ENCODE data around the gene SULF2. TPM values are rescaled to one million over a fixed set of nuclear protein-coding genes. Genes with fewer than 3 reads are reported as not detected.

SULF2 gene
- total RNA-seq, 2 experiments from 2014 or later = 0.47 to 0.50 TPM

- ChIA-PET POLR2A (no interaction called here), CTCF (interaction anchor here (1.0 to 1.3 kb wide), 2 partner anchors 11 to 932 kb away, joined by 3 to 4 read pairs; no protein-coding TSS in a partner anchor)
- intact Hi-C loops (cut with micrococcal nuclease) = loop anchor here (10.0 kb wide), 1 partner anchor 436 kb away; no protein-coding TSS in a partner anchor
- Mint-ChIP-seq H3K4me1 (ENCODE audit: low read depth) (no peaks in the 10 kb centered on the region), H3K4me3 (no peak overlapping the region), H3K27ac (no peak overlapping the region), H3K36me3 (ENCODE audit: low read depth) (no peaks in the 10 kb centered on the region), H3K27me3 (no peaks in the 10 kb centered on the region), H3K9me3 (peaks cover 12% of the 10 kb centered on the region)
- ATAC-seq (no peak), DNase-seq (no peak)
- TF ChIP-seq, protein P1, sequence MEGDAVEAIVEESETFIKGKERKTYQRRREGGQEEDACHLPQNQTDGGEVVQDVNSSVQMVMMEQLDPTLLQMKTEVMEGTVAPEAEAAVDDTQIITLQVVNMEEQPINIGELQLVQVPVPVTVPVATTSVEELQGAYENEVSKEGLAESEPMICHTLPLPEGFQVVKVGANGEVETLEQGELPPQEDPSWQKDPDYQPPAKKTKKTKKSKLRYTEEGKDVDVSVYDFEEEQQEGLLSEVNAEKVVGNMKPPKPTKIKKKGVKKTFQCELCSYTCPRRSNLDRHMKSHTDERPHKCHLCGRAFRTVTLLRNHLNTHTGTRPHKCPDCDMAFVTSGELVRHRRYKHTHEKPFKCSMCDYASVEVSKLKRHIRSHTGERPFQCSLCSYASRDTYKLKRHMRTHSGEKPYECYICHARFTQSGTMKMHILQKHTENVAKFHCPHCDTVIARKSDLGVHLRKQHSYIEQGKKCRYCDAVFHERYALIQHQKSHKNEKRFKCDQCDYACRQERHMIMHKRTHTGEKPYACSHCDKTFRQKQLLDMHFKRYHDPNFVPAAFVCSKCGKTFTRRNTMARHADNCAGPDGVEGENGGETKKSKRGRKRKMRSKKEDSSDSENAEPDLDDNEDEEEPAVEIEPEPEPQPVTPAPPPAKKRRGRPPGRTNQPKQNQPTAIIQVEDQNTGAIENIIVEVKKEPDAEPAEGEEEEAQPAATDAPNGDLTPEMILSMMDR (IDR thresholded peaks at IDR 0.05) = no peak
Measured at GRCh38 chr20:47688385-47689381, 96.6 kb downstream of the SULF2 start.

- ATAC-seq (no peak), DNase-seq (no peak)
- TF ChIP-seq, protein P1 (IDR thresholded peaks at IDR 0.05) = no peak
- Mint-ChIP-seq H3K27ac (no peak overlapping the region), H3K4me1 (ENCODE audit: low read depth) (no peaks in the 10 kb centered on the region), H3K9me3 (peaks cover 11% of the 10 kb centered on the region), H3K27me3 (no peaks in the 10 kb centered on the region), H3K4me3 (no peak overlapping the region), H3K36me3 (ENCODE audit: low read depth) (no peaks in the 10 kb centered on the region)
- intact Hi-C loops (cut with micrococcal nuclease) = loop anchor here (10.0 kb wide), 1 partner anchor 437 kb away; no protein-coding TSS in a partner anchor
- ChIA-PET POLR2A (interaction anchor here (0.6 kb wide), 1 partner anchor 68 kb away, joined by 3 read pairs; no protein-coding TSS in a partner anchor), CTCF (no interaction called here)
Measured at GRCh38 chr20:47687095-47687987, 97.9 kb downstream of the SULF2 start.

- Mint-ChIP-seq H3K27ac (no peak overlapping the region), H3K9me3 (peaks cover 9% of the 10 kb centered on the region), H3K4me3 (no peak overlapping the region), H3K27me3 (no peaks in the 10 kb centered on the region), H3K4me1 (ENCODE audit: low read depth) (no peaks in the 10 kb centered on the region), H3K36me3 (ENCODE audit: low read depth) (no peaks in the 10 kb centered on the region)
- no peak for ATAC-seq
- POLR2A ChIA-PET = interaction anchor here (0.6 kb wide), 1 partner anchor 67 kb away, joined by 3 read pairs; no protein-coding TSS in a partner anchor
- CTCF ChIA-PET = no interaction called here
- TF ChIP-seq, protein P1 (IDR thresholded peaks at IDR 0.05) = no peak
- DNase-seq = no peak
- intact Hi-C loops (cut with micrococcal nuclease) = loop anchor here (10.0 kb wide), 1 partner anchor 438 kb away; no protein-coding TSS in a partner anchor
Measured at GRCh38 chr20:47686545-47686944, 98.7 kb downstream of the SULF2 start.

DNA sequence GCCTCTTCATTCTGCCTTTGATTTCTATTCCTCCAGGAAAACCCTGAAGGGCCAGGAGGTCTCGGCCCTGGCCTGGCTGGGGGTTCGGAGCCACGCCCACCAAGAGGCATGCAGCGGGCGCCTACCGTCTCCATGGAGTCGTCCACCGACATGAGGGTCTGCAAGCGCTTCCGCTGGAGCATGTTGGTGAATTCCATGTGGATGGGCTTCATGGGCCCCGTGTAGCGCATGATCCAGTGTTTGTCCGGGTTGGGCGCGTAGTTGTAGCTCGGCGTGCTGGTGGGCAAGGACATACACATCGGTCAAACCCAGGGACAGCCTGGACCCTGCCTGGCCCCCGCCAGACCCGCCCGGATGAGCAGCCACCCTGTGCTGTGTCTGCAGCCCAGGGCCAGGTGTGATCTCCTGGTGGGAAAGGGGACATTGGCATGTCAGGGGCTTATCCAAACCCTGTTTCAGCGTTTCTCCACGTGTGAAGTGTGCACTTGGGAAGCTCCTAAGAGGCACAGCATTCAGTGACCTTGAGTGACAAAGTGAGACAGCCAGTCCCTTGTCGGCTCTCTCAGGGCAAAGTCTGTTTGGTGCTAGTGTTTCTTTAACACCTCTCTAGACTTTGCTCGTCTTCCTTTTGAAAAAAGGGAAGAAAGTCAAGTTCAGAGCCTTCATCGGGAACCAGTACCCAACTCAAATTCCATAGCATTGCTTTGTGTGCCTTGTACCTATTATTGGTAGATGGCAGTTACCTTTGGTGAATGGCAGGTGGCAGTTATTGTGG lies 100.8 kb downstream of the SULF2 start:
- H3K27me3 Mint-ChIP-seq = no peaks in the 10 kb centered on the region
- H3K9me3 Mint-ChIP-seq = no peaks in the 10 kb centered on the region
- intact Hi-C loops (cut with micrococcal nuclease) = loop anchor here (10.0 kb wide), 1 partner anchor 440 kb away; no protein-coding TSS in a partner anchor
- H3K36me3 Mint-ChIP-seq (ENCODE audit: low read depth) = no peaks in the 10 kb centered on the region
- no peak for ATAC-seq
- no peak for DNase-seq
- TF ChIP-seq, protein P1 (IDR thresholded peaks at IDR 0.05) = no peak
- ChIA-PET CTCF (no interaction called here), POLR2A (no interaction called here)
- no peak overlapping the region for H3K27ac Mint-ChIP-seq
- no peak overlapping the region for H3K4me3 Mint-ChIP-seq
- H3K4me1 Mint-ChIP-seq (ENCODE audit: low read depth) = no peaks in the 10 kb centered on the region
